PC-9 (cell line): ENCODE data around the gene HDGFL3. TPM values are rescaled to one million over a fixed set of nuclear protein-coding genes. Genes with fewer than 3 reads are reported as not detected.

Source experiments
- BruUV-seq: library from RNA; stranded (reverse); fragments of 400-500 nt; replicated peaks from 2 replicates; lab custom pipeline; 2021; lab: Mats Ljungman, UMichigan
- CTCF ChIA-PET: fragments of 300-600 bp; sonication (Branson Sonifier 250); formaldehyde crosslinking; loops from one replicate; lab custom pipeline; 2022; ENCODE audit warnings: antibody characterized with exemption; lab: Charles Lee
- POLR2A ChIA-PET: fragments of 300-600 bp; sonication (Branson Sonifier 250); formaldehyde crosslinking; loops from one replicate; lab custom pipeline; 2022; ENCODE audit warnings: antibody characterized with exemption; ENCODE audit not compliant: unreplicated experiment; lab: Charles Lee
- DNase-seq, 2 experiments: peaks; one replicate each; pipeline versions ENCODE4 v3.0.0 to v3.0.0-alpha.2; 2015 to 2022; ENCODE audit warnings: mixed read lengths in 1 of 2
- H2AFZ ChIP-seq: fragments of 200-600 bp; sonication (generic); 2 replicates; pipeline ENCODE4 v1.8.1; 2017; ENCODE audit warnings: antibody characterized with exemption
- H3F3A ChIP-seq: fragments of 200-600 bp; sonication (generic); 2 replicates; pipeline ENCODE4 v1.8.1; 2017; ENCODE audit warnings: antibody characterized with exemption, mild to moderate bottlenecking, low read depth; ENCODE audit not compliant: insufficient read depth
- H3K27ac ChIP-seq: fragments of 200-600 bp; sonication (generic); 2 replicates; pipeline ENCODE4 v1.6.1; 2016; ENCODE audit warnings: mixed run types
- H3K27me3 ChIP-seq: fragments of 200-600 bp; sonication (generic); 2 replicates; pipeline ENCODE4 v1.6.1; 2016; ENCODE audit warnings: low read depth, mixed run types; ENCODE audit not compliant: insufficient read depth
- H3K36me3 ChIP-seq: fragments of 200-600 bp; sonication (generic); 2 replicates; pipeline ENCODE4 v1.6.1; 2016; ENCODE audit warnings: low read depth, mixed run types
- H3K4me1 ChIP-seq: fragments of 200-600 bp; sonication (generic); replicated peaks from 2 replicates; pipeline ENCODE4 v1.6.1; 2016; ENCODE audit warnings: mixed run types; ENCODE audit not compliant: insufficient read depth
- H3K4me2 ChIP-seq: fragments of 200-600 bp; sonication (generic); 2 replicates; pipeline ENCODE4 v1.6.1; 2017; ENCODE audit warnings: mixed run types
- H3K4me3 ChIP-seq: fragments of 200-600 bp; sonication (generic); 2 replicates; pipeline ENCODE4 v1.6.1; 2016; ENCODE audit warnings: mixed run types
- H3K79me2 ChIP-seq: fragments of 200-600 bp; sonication (generic); 2 replicates; pipeline ENCODE4 v1.6.1; 2017; ENCODE audit warnings: low read depth, mixed run types
- H3K9me2 ChIP-seq: fragments of 200-600 bp; sonication (generic); 2 replicates; pipeline ENCODE4 v1.8.1; 2017; ENCODE audit warnings: mild to moderate bottlenecking; ENCODE audit not compliant: insufficient read depth
- H3K9me3 ChIP-seq: fragments of 200-600 bp; sonication (generic); 2 replicates; pipeline ENCODE4 v1.8.1; 2016; ENCODE audit warnings: low read depth; ENCODE audit not compliant: insufficient read depth
- H4K20me1 ChIP-seq: fragments of 200-600 bp; sonication (generic); 2 replicates; pipeline ENCODE4 v1.8.1; 2017; ENCODE audit not compliant: insufficient read depth
- EZH2 ChIP-seq: fragments of 200-600 bp; sonication (generic); IDR thresholded peaks from 2 replicates; pipeline ENCODE4 v1.8.0; 2017; ENCODE audit warnings: antibody characterized with exemption, low read depth
- intact Hi-C: fragments of 100-400 bp; cut with micrococcal nuclease; formaldehyde crosslinking; loops from one replicate; pipeline ENCODE4 v1.10.0; 2022; ENCODE audit not compliant: unreplicated experiment
- total RNA-seq: library from RNA; stranded (reverse); gene quantifications from 2 replicates; pipeline ENCODE4 v1.2.3, GENCODE V29; 2021
- TF ChIP-seq, protein P1 (sequence below): fragments of 200-600 bp; sonication (generic); conservative IDR thresholded peaks from 2 replicates; pipeline ENCODE4 v1.6.1; 2017; ENCODE audit warnings: mixed run types, antibody characterized with exemption, mild to moderate bottlenecking, moderate library complexity

Gene HDGFL3
- total RNA-seq, 1 experiment from 2014 or later: 10.1 TPM

DNA sequence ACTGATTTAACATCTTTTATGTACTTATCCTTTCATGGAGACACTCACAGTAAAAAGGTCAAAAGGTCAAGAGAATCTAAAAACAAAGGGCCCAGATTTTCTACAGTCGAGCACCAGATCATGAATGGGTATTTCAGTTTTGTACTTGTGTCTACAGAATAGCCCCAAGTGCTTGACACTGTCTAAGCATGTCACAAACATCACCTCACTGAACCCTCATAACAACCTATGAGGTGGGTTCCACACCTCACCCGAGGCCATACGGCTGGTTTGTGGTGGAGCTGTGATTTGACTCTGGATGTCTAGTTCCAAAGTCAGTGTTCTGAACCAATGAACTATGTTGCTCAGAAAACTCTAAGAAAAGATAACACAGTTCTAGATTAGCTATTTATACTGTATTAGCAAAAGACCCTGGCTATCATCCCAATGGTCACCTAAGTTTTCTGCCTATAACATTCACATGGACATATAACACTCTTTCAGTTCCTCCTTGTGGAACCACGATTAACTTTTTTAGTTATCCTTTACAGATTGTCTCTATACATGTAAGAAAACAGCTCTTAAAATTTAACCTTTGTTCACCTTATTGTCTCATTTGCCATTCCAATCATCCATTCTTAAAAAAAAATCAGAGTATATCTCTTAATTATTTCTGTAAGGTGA is 74.6 kb downstream of the HDGFL3 start:
- Histone ChIP-seq H3K4me3 (no peak overlapping the region), H4K20me1 (no peaks in the 10 kb centered on the region), H3K9me3 (no peaks in the 10 kb centered on the region), H3K36me3 (no peaks in the 10 kb centered on the region), H3K79me2 (no peaks in the 10 kb centered on the region), H3K4me2 (no peak overlapping the region), H3K9me2 (no peaks in the 10 kb centered on the region), H3F3A (no peaks in the 10 kb centered on the region), H2AFZ (no peak overlapping the region), H3K4me1 (no peaks in the 10 kb centered on the region), H3K27ac (no peak overlapping the region), H3K27me3 (no peaks in the 10 kb centered on the region)
- no TSS peak for BruUV-seq
- CTCF ChIA-PET: no interaction called here
- no peak for TF ChIP-seq EZH2
- TF ChIP-seq, protein P1, sequence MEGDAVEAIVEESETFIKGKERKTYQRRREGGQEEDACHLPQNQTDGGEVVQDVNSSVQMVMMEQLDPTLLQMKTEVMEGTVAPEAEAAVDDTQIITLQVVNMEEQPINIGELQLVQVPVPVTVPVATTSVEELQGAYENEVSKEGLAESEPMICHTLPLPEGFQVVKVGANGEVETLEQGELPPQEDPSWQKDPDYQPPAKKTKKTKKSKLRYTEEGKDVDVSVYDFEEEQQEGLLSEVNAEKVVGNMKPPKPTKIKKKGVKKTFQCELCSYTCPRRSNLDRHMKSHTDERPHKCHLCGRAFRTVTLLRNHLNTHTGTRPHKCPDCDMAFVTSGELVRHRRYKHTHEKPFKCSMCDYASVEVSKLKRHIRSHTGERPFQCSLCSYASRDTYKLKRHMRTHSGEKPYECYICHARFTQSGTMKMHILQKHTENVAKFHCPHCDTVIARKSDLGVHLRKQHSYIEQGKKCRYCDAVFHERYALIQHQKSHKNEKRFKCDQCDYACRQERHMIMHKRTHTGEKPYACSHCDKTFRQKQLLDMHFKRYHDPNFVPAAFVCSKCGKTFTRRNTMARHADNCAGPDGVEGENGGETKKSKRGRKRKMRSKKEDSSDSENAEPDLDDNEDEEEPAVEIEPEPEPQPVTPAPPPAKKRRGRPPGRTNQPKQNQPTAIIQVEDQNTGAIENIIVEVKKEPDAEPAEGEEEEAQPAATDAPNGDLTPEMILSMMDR: no peak
- DNase-seq: no peak
- POLR2A ChIA-PET: no interaction called here
- intact Hi-C loops: no loop called here

DNA sequence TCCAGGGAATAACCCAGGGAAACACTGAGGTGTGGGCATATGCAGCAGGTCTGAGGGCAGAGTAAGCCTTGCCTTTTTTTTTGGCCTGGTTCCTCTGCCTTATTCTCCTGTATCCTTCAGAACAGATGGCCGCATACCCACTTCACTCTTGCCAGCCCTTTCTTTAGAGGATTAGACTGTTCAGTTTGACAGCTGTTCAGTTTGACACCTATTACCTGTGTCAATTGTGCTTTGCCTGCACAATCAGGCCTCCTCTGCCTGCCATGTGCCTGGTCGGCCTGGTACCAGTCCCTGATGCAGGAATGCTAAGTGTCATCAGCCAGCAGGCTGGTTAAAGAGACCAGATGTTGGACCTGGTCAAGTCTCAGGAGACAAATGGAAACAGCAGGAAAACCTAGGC is 77.8 kb downstream of the HDGFL3 start:
- intact Hi-C loops: no loop called here
- Histone ChIP-seq H2AFZ (no peak overlapping the region), H3K9me2 (no peaks in the 10 kb centered on the region), H3F3A (no peaks in the 10 kb centered on the region), H4K20me1 (no peaks in the 10 kb centered on the region), H3K27me3 (no peaks in the 10 kb centered on the region), H3K4me1 (no peaks in the 10 kb centered on the region), H3K9me3 (no peaks in the 10 kb centered on the region), H3K27ac (no peak overlapping the region), H3K79me2 (no peaks in the 10 kb centered on the region), H3K4me3 (no peak overlapping the region), H3K4me2 (no peak overlapping the region), H3K36me3 (no peaks in the 10 kb centered on the region)
- no peak for DNase-seq
- ChIA-PET POLR2A (interaction anchor here (0.5 kb wide), 1 partner anchor 560 kb away, joined by 9 read pairs; no protein-coding TSS in a partner anchor), CTCF (no interaction called here)
- TF ChIP-seq, protein P1: no peak
- no peak for TF ChIP-seq EZH2
- no TSS peak for BruUV-seq

DNA sequence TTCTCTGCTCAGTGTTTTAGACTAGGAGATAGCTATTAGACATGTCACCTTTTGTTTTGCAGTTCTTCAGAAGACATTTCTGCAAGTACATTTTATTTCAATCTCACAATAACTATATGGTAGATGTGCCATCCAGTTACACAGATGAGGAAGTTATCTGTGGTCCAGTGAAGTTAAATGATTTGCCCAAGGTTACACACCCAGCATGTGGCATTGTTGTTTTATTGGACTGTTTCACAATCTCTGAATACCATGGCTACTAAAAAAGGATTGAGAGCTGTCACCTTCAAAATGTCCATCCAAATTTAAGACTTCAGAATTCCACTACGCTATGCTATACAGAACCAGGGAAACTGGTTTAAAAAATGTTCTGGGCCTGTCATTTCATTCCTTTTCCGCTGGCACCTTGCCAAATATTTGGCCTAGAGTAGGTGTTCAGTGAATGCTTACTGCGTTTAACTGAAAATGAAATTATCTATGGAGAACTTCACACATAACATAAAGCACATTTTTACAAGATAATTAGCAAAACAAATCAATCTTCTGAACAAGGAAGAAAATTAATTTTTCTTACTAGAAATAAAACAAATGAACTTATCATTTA is 80.0 kb downstream of the HDGFL3 start:
- H3K27ac ChIP-seq: no peak overlapping the region
- no peaks in the 10 kb centered on the region for H3K79me2 ChIP-seq
- no peak overlapping the region for H3K4me2 ChIP-seq
- H3K4me1 ChIP-seq: no peaks in the 10 kb centered on the region
- H3K9me3 ChIP-seq: no peaks in the 10 kb centered on the region
- H3K9me2 ChIP-seq: no peaks in the 10 kb centered on the region
- POLR2A ChIA-PET: no interaction called here
- no peaks in the 10 kb centered on the region for H3K36me3 ChIP-seq
- intact Hi-C loops: no loop called here
- TF ChIP-seq EZH2: no peak
- TF ChIP-seq, protein P1: no peak
- H3K4me3 ChIP-seq: no peak overlapping the region
- H3K27me3 ChIP-seq: no peaks in the 10 kb centered on the region
- CTCF ChIA-PET: no interaction called here
- no peak for DNase-seq
- no peaks in the 10 kb centered on the region for H4K20me1 ChIP-seq
- no peaks in the 10 kb centered on the region for H3F3A ChIP-seq
- no peak overlapping the region for H2AFZ ChIP-seq
- BruUV-seq: no TSS peak
